SK-N-SH treated with all-trans-retinoic acid at 6 μM for 48 hours (cell line): Measurements from ENCODE around the gene GLMP.

Experiments used
- ATAC-seq: fragments of 200-7000 bp; cut with Tn5 transposase; 3 replicates; pipeline ENCODE4 v1.9.1; 2020; ENCODE audit warnings: mild to moderate bottlenecking, moderate library complexity
- ARNTL ChIP-seq: fragments of 450-650 bp; formaldehyde crosslinking; IDR thresholded peaks from 2 replicates; pipeline ENCODE4 v1.5.0; 2020; ENCODE audit warnings: low read depth, mild to moderate bottlenecking, moderate library complexity, borderline replicate concordance
- BACH2 ChIP-seq: fragments of 250-450 bp; sonication (Bioruptor Pico); IDR thresholded peaks from 2 replicates; pipeline ENCODE4 v1.9.0; 2021; ENCODE audit warnings: mild to moderate bottlenecking, borderline replicate concordance
- CSDC2 ChIP-seq: fragments of 250-450 bp; sonication (Bioruptor Pico); IDR thresholded peaks from 2 replicates; pipeline ENCODE4 v1.5.0; 2020; ENCODE audit warnings: mild to moderate bottlenecking, moderate library complexity
- ESRRG ChIP-seq: fragments of 250-450 bp; sonication (Bioruptor Pico); IDR thresholded peaks from 2 replicates; pipeline ENCODE4 v1.6.1; 2021; ENCODE audit warnings: mild to moderate bottlenecking
- GLIS3 ChIP-seq: fragments of 250-450 bp; sonication (Bioruptor Pico); IDR thresholded peaks from 2 replicates; pipeline ENCODE4 v1.5.0; 2020; ENCODE audit warnings: mild to moderate bottlenecking, moderate library complexity
- OSR1 ChIP-seq: fragments of 250-450 bp; sonication (Bioruptor Pico); IDR thresholded peaks from 2 replicates; pipeline ENCODE4 v1.8.0; 2022; ENCODE audit warnings: moderate library complexity, mild to moderate bottlenecking, inconsistent platforms
- PPARA ChIP-seq: fragments of 250-450 bp; sonication (Bioruptor Pico); IDR thresholded peaks from 2 replicates; pipeline ENCODE4 v1.5.0; 2020; ENCODE audit warnings: mild to moderate bottlenecking, borderline replicate concordance
- RARB ChIP-seq: fragments of 250-450 bp; sonication (Bioruptor Pico); IDR thresholded peaks from 2 replicates; pipeline ENCODE4 v1.8.0; 2021; ENCODE audit warnings: mild to moderate bottlenecking, moderate library complexity
- SNAI2 ChIP-seq: fragments of 250-450 bp; sonication (Bioruptor Pico); IDR thresholded peaks from 2 replicates; pipeline ENCODE4 v1.5.0; 2020; ENCODE audit warnings: mild to moderate bottlenecking, moderate library complexity
- TCF4 ChIP-seq: fragments of 250-450 bp; sonication (Bioruptor Pico); IDR thresholded peaks from 2 replicates; pipeline ENCODE4 v1.8.0; 2021; ENCODE audit warnings: mild to moderate bottlenecking, moderate library complexity, borderline replicate concordance
- TOX ChIP-seq: fragments of 250-450 bp; sonication (Bioruptor Pico); IDR thresholded peaks from 2 replicates; pipeline ENCODE4 v1.8.0; 2021; ENCODE audit warnings: mild to moderate bottlenecking, moderate library complexity, borderline replicate concordance
- ZC3H10 ChIP-seq: fragments of 250-450 bp; sonication (Bioruptor Pico); IDR thresholded peaks from 2 replicates; pipeline ENCODE4 v1.5.1; 2021; ENCODE audit warnings: mild to moderate bottlenecking, moderate library complexity
- ZFP3 ChIP-seq: fragments of 250-450 bp; sonication (Bioruptor Pico); IDR thresholded peaks from 2 replicates; pipeline ENCODE4 v1.5.0; 2020; ENCODE audit warnings: mild to moderate bottlenecking, moderate library complexity
- ZFP30 ChIP-seq: fragments of 450-650 bp; formaldehyde crosslinking; IDR thresholded peaks from 2 replicates; pipeline ENCODE4 v1.5.0; 2022; ENCODE audit warnings: mild to moderate bottlenecking, moderate library complexity
- ZNF565 ChIP-seq: fragments of 450-650 bp; formaldehyde crosslinking; conservative IDR thresholded peaks from 2 replicates; pipeline ENCODE4 v1.5.0; 2020; ENCODE audit warnings: low read depth, mild to moderate bottlenecking, moderate library complexity
- ZNF70 ChIP-seq: fragments of 450-650 bp; formaldehyde crosslinking; IDR thresholded peaks from 2 replicates; pipeline ENCODE4 v1.5.0; 2020; ENCODE audit warnings: mild to moderate bottlenecking, moderate library complexity
- ZNF8 ChIP-seq: fragments of 450-650 bp; formaldehyde crosslinking; IDR thresholded peaks from 2 replicates; pipeline ENCODE4 v1.5.0; 2020; ENCODE audit warnings: mild to moderate bottlenecking, moderate library complexity
- TF ChIP-seq, protein P1 (sequence below): fragments of 250-450 bp; sonication (Bioruptor Pico); IDR thresholded peaks from 2 replicates; pipeline ENCODE4 v1.5.0; 2020; ENCODE audit warnings: mild to moderate bottlenecking, moderate library complexity
- TF ChIP-seq, protein P2 (sequence below): fragments of 250-450 bp; sonication (Bioruptor Pico); IDR thresholded peaks from 2 replicates; pipeline ENCODE4 v1.8.0; 2021; ENCODE audit warnings: low read depth, mild to moderate bottlenecking, moderate library complexity, borderline replicate concordance
- TF ChIP-seq, protein P3 (sequence below): fragments of 250-450 bp; sonication (Bioruptor Pico); IDR thresholded peaks from 2 replicates; pipeline ENCODE4 v1.5.1; 2021; ENCODE audit warnings: mild to moderate bottlenecking, moderate library complexity
- TF ChIP-seq, protein P4 (sequence below): fragments of 250-450 bp; sonication (Bioruptor Pico); IDR thresholded peaks from 2 replicates; pipeline ENCODE4 v1.5.1; 2020; ENCODE audit warnings: low read depth, mild to moderate bottlenecking, moderate library complexity
- TF ChIP-seq, protein P5 (sequence below): fragments of 250-450 bp; sonication (Bioruptor Pico); IDR thresholded peaks from 2 replicates; pipeline ENCODE4 v1.8.0; 2020; ENCODE audit warnings: mild to moderate bottlenecking, moderate library complexity, borderline replicate concordance

Gene GLMP

DNA sequence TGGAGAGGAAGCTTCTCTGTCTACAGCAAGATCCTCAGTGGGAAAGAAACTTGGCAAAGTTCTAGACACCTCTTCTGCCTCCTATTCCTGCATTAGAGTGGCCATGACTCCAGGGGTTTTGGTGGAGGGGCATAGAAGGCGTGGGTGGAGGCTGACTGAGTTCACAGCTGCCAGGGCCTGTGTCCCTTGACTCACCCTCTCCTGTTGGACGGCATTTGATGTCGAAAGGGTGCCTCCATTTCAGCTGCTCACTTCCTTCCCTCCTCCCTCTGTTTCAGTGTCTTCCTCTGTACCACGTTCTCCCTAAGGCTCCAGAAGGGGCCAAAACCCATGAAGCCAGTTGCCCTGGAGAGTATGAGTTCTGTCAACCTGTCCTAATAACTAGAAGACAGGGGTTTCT lies 10.7 kb downstream of the GLMP start:
- no peak for ATAC-seq
- TF ChIP-seq ZNF8 (no peak), OSR1 (CRISPR knock-in tag) (no peak), SNAI2 (no peak), PPARA (CRISPR knock-in tag) (no peak), ARNTL (CRISPR knock-in tag) (no peak), ZFP3 (CRISPR knock-in tag) (no peak), ESRRG (no peak), TCF4 (no peak), ZNF565 (CRISPR knock-in tag) (no peak), BACH2 (CRISPR knock-in tag) (no peak), ZFP30 (CRISPR knock-in tag) (no peak), GLIS3 (CRISPR knock-in tag) (no peak), ZC3H10 (no peak), CSDC2 (CRISPR knock-in tag) (no peak), TOX (CRISPR knock-in tag) (no peak)
- TF ChIP-seq, protein P1, sequence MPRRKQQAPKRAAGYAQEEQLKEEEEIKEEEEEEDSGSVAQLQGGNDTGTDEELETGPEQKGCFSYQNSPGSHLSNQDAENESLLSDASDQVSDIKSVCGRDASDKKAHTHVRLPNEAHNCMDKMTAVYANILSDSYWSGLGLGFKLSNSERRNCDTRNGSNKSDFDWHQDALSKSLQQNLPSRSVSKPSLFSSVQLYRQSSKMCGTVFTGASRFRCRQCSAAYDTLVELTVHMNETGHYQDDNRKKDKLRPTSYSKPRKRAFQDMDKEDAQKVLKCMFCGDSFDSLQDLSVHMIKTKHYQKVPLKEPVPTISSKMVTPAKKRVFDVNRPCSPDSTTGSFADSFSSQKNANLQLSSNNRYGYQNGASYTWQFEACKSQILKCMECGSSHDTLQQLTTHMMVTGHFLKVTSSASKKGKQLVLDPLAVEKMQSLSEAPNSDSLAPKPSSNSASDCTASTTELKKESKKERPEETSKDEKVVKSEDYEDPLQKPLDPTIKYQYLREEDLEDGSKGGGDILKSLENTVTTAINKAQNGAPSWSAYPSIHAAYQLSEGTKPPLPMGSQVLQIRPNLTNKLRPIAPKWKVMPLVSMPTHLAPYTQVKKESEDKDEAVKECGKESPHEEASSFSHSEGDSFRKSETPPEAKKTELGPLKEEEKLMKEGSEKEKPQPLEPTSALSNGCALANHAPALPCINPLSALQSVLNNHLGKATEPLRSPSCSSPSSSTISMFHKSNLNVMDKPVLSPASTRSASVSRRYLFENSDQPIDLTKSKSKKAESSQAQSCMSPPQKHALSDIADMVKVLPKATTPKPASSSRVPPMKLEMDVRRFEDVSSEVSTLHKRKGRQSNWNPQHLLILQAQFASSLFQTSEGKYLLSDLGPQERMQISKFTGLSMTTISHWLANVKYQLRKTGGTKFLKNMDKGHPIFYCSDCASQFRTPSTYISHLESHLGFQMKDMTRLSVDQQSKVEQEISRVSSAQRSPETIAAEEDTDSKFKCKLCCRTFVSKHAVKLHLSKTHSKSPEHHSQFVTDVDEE (CRISPR knock-in tag) = no peak
- TF ChIP-seq, protein P2, sequence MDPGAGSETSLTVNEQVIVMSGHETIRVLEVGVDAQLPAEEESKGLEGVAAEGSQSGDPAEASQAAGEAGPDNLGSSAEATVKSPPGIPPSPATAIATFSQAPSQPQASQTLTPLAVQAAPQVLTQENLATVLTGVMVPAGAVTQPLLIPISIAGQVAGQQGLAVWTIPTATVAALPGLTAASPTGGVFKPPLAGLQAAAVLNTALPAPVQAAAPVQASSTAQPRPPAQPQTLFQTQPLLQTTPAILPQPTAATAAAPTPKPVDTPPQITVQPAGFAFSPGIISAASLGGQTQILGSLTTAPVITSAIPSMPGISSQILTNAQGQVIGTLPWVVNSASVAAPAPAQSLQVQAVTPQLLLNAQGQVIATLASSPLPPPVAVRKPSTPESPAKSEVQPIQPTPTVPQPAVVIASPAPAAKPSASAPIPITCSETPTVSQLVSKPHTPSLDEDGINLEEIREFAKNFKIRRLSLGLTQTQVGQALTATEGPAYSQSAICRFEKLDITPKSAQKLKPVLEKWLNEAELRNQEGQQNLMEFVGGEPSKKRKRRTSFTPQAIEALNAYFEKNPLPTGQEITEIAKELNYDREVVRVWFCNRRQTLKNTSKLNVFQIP (CRISPR knock-in tag) = no peak
- TF ChIP-seq, protein P3, sequence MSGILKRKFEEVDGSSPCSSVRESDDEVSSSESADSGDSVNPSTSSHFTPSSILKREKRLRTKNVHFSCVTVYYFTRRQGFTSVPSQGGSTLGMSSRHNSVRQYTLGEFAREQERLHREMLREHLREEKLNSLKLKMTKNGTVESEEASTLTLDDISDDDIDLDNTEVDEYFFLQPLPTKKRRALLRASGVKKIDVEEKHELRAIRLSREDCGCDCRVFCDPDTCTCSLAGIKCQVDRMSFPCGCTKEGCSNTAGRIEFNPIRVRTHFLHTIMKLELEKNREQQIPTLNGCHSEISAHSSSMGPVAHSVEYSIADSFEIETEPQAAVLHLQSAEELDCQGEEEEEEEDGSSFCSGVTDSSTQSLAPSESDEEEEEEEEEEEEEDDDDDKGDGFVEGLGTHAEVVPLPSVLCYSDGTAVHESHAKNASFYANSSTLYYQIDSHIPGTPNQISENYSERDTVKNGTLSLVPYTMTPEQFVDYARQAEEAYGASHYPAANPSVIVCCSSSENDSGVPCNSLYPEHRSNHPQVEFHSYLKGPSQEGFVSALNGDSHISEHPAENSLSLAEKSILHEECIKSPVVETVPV = no peak
- TF ChIP-seq, protein P4, sequence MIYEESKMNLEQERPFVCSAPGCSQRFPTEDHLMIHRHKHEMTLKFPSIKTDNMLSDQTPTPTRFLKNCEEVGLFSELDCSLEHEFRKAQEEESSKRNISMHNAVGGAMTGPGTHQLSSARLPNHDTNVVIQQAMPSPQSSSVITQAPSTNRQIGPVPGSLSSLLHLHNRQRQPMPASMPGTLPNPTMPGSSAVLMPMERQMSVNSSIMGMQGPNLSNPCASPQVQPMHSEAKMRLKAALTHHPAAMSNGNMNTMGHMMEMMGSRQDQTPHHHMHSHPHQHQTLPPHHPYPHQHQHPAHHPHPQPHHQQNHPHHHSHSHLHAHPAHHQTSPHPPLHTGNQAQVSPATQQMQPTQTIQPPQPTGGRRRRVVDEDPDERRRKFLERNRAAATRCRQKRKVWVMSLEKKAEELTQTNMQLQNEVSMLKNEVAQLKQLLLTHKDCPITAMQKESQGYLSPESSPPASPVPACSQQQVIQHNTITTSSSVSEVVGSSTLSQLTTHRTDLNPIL (CRISPR knock-in tag) = no peak

DNA sequence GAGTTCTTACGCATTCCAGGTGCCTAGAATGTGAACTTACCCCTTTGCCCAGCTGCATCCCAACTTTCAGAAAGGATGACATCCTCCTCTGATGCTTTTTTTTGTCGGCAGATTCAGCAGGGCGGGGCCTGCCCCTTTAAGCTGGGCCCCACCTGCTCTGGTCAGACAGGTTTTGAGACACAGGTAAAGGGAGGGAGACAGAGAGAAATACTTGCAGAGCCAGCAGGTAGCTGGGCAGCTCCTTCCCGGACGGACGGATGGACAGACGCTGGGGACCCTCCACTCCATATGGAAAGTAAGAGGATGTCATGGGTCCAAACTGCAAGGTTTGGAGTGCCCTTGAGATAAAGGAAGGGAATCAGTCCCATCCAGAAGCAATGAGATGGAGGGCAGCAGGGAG lies 11.4 kb downstream of the GLMP start, which contains the start of gene TMEM79:
TSS of gene TMEM79 (plus strand) at position 214 of the 400 bp plus-strand sequence. CDS start 902 bp downstream, outside the sequence.
- no peak for TF ChIP-seq PPARA (CRISPR knock-in tag)
- TF ChIP-seq RARB (CRISPR knock-in tag) = no peak
- no peak for TF ChIP-seq GLIS3 (CRISPR knock-in tag)
- no peak for TF ChIP-seq ZFP30 (CRISPR knock-in tag)
- TF ChIP-seq ARNTL (CRISPR knock-in tag) = no peak
- no peak for TF ChIP-seq ZNF565 (CRISPR knock-in tag)
- TF ChIP-seq ZC3H10 = no peak
- TF ChIP-seq, protein P2 (CRISPR knock-in tag) = no peak
- no peak for TF ChIP-seq BACH2 (CRISPR knock-in tag)
- no peak for TF ChIP-seq TOX (CRISPR knock-in tag)
- TF ChIP-seq OSR1 (CRISPR knock-in tag) = no peak
- no peak for TF ChIP-seq SNAI2
- TF ChIP-seq, protein P3 = no peak
- TF ChIP-seq ZNF8 = no peak
- TF ChIP-seq ZNF70 (CRISPR knock-in tag) = no peak
- no peak for TF ChIP-seq TCF4
- TF ChIP-seq, protein P5, sequence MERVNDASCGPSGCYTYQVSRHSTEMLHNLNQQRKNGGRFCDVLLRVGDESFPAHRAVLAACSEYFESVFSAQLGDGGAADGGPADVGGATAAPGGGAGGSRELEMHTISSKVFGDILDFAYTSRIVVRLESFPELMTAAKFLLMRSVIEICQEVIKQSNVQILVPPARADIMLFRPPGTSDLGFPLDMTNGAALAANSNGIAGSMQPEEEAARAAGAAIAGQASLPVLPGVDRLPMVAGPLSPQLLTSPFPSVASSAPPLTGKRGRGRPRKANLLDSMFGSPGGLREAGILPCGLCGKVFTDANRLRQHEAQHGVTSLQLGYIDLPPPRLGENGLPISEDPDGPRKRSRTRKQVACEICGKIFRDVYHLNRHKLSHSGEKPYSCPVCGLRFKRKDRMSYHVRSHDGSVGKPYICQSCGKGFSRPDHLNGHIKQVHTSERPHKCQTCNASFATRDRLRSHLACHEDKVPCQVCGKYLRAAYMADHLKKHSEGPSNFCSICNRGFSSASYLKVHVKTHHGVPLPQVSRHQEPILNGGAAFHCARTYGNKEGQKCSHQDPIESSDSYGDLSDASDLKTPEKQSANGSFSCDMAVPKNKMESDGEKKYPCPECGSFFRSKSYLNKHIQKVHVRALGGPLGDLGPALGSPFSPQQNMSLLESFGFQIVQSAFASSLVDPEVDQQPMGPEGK (CRISPR knock-in tag) = no peak
- TF ChIP-seq, all 23 proteins: peak for 0
- ATAC-seq = no peak
